ENCODE measurements around the gene PTPRG.

The PTPRG gene

DNA sequence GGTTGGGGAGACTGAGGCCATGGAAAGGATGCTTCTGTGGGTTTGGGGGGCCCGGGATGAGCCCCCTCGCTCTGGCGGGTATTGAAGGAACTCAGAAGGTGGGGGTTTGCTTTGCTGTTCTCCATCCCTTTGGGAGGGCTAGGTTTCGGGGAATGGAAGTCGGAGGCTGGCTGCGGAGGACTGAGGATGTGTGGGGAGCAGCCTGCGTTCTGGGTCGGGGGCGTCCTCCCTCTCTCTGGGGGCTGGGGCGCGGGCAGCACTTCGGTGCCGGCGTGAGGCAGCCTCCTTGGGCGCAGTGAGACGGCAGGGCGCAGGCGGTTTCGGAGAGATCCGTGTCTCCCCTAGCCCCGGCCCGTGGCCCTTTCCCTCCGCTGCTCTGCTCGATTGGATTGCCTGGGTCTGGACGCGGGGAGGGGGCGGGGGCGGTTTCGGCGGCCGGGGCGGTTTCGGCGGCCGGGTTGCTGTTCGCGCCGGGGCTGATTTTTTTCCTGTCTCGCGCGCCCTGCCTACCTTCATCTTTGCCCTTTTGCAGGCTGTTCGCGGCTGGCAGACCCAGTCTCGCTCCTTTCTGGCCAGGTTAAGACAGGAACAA lies 1.4 kb downstream of the PTPRG start:
- DNase-seq (ENCODE audit: low spot score): no peak

- no peak for DNase-seq (ENCODE audit: low spot score)
These were observed 2.2 kb downstream of the PTPRG start for GRCh38 chr3:61563313-61564271.

- DNase-seq (ENCODE audit: low spot score): no peak
These were observed 3.2 kb downstream of the PTPRG start for GRCh38 chr3:61564395-61565059.

DNA sequence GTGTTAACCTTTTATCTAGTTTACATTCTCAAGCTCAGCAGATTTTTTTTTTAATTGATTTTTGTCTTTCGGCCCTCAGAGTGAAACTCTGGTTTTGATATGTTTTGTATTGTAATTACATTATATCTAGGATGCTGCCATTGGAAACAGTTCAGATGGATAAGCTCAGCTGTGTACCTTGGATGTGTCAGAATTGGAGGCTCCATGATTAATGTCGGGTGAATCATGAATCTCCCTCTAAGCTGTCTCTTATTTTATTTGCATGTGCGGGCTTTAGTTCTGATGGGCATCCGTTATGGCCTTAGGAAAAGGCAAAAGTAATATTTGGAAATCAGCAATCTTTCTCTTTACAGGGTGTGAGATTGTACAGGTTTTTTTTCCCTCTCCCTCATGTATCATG lies 4.2 kb downstream of the PTPRG start:
- DNase-seq (ENCODE audit: low spot score): no peak

DNA sequence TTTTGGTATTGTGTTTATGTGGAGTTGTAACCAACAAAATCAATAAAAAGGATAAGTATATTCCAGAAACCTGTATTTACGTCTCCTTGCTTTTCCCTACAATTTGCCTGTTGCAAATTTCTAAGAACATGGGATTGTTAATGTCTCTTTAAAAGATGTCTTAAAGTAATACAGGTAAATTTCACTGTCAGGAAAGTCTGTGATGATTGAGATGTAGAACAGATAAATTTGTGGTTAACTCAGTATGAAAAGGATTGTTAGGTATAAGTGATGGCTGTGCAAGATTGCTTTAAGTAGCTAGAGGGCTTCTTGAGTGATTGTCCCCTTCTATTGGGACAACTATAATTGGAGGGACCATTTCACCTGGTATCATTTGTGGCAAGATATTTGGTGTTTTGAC lies 6.8 kb downstream of the PTPRG start:
- no peak for DNase-seq (ENCODE audit: low spot score)

- DNase-seq (ENCODE audit: low spot score): no peak
These were observed 8.6 kb downstream of the PTPRG start for GRCh38 chr3:61569856-61570580.

- no peak for DNase-seq (ENCODE audit: low spot score)
These were observed 9.4 kb downstream of the PTPRG start for GRCh38 chr3:61570813-61571212.

DNA sequence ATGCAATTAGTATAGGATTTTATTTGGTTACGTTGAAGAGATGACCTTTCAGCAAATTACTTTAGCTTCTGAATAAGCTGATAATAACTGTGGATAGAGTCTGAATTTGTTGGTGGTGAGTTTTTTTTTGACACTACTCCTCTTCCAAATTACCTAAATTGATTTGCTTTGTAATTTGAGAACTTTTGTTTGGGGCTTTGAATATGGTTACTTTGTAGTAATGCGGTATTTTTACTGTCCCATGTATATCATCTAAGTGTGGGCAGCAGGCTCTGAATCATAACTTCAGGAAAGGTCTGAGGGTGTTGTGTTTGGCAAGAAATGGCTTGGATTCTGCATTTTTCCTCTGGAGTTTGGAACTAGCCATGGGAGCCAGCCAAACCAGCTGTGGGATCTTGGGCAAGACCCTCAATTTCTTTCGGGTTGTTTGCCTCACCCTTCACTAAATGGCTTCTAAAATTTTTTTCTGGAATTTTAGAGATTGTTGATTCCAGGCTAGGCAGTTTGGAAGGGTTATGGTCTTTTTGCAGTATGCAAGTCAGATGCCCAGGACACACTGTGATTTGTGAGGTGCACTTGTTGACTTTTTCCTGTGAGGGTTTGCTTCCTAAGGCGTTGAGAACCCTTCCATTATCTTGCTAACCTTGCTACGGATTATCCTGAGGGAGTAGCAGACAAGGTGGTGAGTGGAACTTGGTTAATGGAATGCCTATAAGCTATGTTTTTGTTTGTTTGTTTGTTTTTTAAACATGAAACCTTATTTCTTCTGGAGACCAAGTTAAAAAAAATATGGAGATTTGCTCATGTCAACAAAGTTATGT lies 10.4 kb downstream of the PTPRG start:
- DNase-seq (ENCODE audit: low spot score): no peak

DNA sequence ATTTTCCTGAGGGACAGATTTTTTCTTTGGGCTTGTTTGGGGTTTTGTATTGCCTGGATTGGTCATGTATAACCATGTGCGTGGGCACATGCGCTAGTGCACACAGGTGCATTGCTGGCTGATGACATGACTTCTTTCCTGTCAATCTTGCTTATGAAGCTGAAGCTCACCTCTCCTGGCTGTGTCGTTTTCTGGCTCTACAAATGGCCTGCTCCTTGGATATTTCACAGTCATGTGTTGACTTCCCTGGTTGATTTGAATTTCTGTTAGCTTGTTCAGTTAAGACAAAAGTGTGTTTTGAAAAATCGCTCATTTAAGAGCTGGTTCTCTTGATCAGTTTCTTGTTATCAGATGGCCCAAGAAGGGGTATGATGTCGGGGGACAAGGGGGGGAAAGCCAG lies 11.5 kb downstream of the PTPRG start:
- DNase-seq (ENCODE audit: low spot score): no peak

- no peak for DNase-seq (ENCODE audit: low spot score)
These were observed 12.1 kb downstream of the PTPRG start for GRCh38 chr3:61573441-61573840.

- no peak for DNase-seq (ENCODE audit: low spot score)
These were observed 13.5 kb downstream of the PTPRG start for GRCh38 chr3:61574854-61575253.

- DNase-seq (ENCODE audit: low spot score): no peak
These were observed 14.5 kb downstream of the PTPRG start for GRCh38 chr3:61575893-61576292.

GRCh38 chr3:61577760-61578159 lies 16.4 kb downstream of the PTPRG start:
- no peak for DNase-seq (ENCODE audit: low spot score)

DNA sequence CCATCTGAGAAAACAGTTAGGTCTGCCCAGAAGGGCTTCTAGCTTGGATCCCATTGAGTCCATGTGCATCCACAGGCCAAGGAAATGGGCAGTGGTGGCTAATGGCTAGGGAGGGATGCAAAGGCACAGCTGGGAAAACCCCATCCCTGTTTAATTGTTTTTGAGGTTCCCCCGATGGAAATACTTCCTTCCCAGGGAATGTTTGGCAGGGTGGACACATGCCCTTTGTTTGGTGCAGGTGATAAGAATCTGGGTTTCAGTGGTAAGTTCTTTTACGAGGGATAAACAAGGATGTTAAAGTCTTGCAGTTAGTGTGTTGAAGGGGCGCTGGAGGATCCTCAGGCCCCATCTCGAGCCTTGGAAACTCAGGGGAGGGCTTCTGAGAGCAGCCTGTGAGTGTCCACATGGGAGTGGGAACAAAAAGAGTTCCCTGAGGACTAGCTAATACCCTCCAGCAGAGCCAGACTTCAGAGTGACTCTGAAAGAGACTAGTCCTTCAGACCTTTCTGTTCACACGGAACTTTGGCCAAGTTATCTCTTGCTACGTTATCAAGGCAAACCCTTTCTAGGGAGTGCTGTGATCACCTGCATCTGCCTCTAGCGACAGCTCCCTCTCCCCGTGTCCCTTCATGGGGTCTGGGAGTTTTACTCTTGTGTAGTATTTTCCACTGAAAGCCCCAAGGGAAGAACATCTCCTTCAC lies 17.4 kb downstream of the PTPRG start:
- DNase-seq (ENCODE audit: low spot score): no peak

DNA sequence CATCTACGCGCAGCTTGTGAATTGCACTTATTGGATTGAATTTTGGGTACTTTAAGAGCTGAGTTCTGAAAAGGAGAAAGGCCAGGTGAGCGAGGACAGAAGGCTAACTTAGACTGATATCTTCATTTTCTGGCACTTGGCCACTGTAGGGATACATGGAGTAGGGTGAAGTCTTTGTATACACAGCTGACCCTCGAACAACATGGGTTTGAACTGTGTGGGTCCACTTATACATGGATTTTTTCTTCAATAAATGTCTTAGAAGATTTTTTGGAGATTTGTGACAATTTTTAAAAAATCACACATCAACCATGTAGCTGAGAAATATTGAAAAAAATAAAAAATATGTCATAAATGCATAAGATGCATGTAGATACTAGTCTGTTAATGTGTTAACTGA lies 18.3 kb downstream of the PTPRG start:
- DNase-seq (ENCODE audit: low spot score): no peak

DNA sequence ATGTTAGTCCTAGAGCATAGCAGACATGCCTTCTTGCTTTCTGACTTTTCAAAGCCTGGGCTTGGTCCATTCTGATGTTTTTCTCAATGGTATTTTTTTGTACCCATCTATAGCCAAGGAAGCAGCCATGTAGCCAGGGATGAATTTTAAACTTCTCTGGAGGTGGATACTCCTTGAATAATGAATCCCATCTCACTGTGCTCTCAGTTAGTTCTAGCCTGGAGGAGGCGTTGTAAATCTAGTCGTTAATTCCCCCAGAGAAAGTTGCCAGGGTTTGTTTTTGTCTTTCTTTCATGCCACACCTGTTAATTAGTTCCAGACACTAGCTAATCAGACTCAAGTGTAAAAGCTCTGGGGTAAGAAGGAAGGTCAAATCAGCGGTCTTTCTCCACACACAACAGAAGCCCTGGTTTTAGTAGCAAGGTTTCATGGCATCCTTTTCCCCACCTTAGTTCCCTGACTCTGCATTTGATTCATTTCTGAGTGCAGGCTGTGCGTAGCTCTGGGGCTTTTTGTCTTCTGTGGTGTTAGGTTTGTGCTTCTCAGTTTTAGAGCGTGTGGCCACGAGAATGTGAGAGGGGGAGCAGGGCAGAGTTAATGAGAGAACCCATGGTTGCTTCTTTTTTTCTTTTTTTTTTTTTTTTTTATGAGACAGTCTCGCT lies 19.7 kb downstream of the PTPRG start:
- DNase-seq (ENCODE audit: low spot score): no peak

DNA sequence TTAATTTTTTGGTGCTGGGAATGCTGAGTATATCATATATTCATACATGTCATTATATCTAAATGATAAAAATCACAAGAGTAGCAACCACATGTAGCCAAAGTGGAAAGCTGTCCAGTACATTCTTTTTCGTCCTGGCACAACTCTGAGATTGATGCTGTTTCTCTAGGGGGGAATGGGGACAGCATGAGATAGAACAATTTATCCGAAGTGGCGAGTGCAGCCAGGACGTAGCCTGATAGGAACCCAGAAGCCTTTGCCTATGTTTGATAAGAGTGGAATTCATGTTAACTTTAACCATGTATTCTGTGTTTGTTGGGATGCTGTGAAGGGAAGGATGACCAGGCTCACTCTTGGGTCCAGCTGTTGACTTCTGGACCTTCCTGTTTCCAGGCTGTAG lies 20.9 kb downstream of the PTPRG start:
- DNase-seq (ENCODE audit: low spot score): no peak

DNA sequence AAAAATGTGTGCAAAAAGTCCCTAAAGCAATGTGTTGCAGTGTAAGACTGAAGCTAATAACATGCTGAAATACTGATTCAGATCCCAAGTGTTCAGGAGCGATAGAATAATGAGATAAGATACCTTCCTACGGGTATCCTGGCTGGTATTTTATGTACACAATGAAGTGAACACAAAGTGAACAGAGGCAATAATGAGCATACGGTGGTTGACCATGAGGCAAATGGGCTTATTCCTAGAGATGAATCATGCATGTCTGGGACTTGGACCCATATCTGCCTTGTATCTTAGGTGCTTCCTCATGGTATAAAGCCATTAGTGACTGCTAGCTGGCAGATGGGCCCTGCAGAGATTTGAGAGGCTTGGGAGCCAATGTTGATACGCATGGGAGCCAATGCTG lies 21.5 kb downstream of the PTPRG start:
- no peak for DNase-seq (ENCODE audit: low spot score)

DNA sequence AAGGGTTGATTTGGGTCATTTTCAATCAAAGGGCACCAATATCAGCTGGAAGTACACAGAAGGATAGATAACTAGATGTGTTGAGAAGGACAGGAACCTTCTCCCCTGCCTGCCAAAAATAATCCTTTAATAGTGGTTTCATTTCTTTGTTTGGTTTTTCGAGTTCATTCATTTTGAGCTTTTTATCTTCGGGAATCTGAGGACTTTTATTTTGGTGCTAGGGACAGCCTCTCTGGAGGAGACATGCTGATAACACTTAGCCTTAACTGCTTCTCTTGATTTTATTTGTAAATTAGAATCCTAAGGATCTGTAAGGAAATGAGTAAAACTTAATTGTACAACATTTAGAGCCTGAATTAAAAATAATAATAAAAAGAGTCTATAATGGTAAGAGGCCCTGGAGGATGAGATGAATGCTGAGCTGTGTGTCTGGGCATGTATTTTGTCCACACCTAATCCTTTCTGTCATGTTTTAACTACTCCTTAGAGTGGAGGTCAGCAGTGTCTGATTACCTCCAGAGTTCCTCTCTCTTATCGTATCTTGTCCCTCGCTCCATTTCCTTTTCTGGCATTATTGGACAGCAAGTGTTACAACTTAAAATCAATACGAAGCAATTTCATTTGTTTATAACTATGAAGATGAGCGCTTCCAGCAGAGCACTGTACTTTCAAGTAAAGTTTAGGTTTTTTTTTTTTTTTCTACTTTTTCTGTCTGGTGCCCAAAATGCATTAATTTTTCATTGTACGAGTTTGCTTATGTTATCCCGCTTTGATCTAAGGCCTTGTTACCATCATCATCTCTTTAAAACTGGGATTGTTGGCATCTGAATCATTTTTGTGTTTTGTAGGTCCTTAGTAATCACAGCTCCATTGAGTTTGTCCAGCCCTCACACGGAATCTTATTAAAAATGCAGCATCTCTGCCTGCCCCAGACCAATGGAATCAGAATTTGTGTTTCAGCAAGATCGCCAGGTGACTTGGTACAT lies 22.8 kb downstream of the PTPRG start:
- no peak for DNase-seq (ENCODE audit: low spot score)

Measured in CD4-positive, alpha-beta T cell treated with Interleukin-2 at 100 ng/mL for 4 hours (primary cell).